ENCODE results near the gene CRYGN.

DNA sequence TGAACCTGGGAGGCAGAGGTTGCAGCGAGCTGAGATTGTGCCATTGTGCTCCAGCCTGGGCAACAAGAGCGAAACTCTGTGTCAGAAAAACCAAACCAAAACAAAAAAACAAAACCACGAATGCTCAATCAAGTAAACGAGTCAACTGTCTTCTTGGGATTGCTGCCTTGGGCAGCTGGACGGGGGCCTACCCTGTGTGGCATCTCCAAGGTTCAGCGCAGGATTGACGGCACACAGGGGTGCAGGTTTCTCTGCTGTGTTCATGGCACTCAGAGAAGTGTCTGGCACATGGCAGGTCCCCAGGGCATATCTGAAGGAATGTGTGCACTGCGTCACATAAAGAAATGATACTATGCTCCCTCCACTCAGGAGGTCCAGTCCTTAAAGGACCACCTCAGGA, 25.2 kb upstream of the CRYGN start:
- TF ChIP-seq, protein P1, sequence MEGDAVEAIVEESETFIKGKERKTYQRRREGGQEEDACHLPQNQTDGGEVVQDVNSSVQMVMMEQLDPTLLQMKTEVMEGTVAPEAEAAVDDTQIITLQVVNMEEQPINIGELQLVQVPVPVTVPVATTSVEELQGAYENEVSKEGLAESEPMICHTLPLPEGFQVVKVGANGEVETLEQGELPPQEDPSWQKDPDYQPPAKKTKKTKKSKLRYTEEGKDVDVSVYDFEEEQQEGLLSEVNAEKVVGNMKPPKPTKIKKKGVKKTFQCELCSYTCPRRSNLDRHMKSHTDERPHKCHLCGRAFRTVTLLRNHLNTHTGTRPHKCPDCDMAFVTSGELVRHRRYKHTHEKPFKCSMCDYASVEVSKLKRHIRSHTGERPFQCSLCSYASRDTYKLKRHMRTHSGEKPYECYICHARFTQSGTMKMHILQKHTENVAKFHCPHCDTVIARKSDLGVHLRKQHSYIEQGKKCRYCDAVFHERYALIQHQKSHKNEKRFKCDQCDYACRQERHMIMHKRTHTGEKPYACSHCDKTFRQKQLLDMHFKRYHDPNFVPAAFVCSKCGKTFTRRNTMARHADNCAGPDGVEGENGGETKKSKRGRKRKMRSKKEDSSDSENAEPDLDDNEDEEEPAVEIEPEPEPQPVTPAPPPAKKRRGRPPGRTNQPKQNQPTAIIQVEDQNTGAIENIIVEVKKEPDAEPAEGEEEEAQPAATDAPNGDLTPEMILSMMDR (IDR thresholded peaks at IDR 0.05): no peak
- TF ChIP-seq POLR2AphosphoS5 (IDR thresholded peaks at IDR 0.05) (no peak), EP300 (IDR thresholded peaks at IDR 0.05) (no peak), POLR2A (IDR thresholded peaks at IDR 0.05) (no peak)
